Mononuclear cell (primary cell): Measurements from ENCODE around the gene ITGB1BP1. TPM values are rescaled to one million over a fixed set of nuclear protein-coding genes. Genes with fewer than 3 reads are reported as not detected.

Source experiments
- H3K27me3 ChIP-seq: 2 replicates; pipeline ENCODE4 v1.6.0; 2011; ENCODE audit warnings: low read length, control low read depth; ENCODE audit not compliant: insufficient read depth
- H3K4me1 ChIP-seq: 2 replicates; pipeline ENCODE4 v1.5.1; 2011; ENCODE audit warnings: mild to moderate bottlenecking, low read length, control low read depth; ENCODE audit not compliant: insufficient read depth
- H3K4me3 ChIP-seq: 2 replicates; pipeline ENCODE4 v1.5.1; 2011; ENCODE audit warnings: mild to moderate bottlenecking, low read length, moderate library complexity
- H3K9me3 ChIP-seq: 2 replicates; pipeline ENCODE4 v1.5.1; 2011; ENCODE audit warnings: low read depth, mild to moderate bottlenecking, control low read depth, low read length
- total RNA-seq: library from RNA; depleted of rRNA; stranded (reverse); fragments of >200 nt; gene quantifications from one replicate; pipeline ENCODE4 v1.2.3, GENCODE V29; 2012

ITGB1BP1 gene
- total RNA-seq, 1 donor = 12.1 TPM

GRCh38 chr2:9378433-9379390, 44.6 kb downstream of the ITGB1BP1 start:
- Histone ChIP-seq H3K27me3 (no peaks in the 10 kb centered on the region), H3K9me3 (no peaks in the 10 kb centered on the region), H3K4me1 (no peaks in the 10 kb centered on the region), H3K4me3 (no peak overlapping the region)

DNA sequence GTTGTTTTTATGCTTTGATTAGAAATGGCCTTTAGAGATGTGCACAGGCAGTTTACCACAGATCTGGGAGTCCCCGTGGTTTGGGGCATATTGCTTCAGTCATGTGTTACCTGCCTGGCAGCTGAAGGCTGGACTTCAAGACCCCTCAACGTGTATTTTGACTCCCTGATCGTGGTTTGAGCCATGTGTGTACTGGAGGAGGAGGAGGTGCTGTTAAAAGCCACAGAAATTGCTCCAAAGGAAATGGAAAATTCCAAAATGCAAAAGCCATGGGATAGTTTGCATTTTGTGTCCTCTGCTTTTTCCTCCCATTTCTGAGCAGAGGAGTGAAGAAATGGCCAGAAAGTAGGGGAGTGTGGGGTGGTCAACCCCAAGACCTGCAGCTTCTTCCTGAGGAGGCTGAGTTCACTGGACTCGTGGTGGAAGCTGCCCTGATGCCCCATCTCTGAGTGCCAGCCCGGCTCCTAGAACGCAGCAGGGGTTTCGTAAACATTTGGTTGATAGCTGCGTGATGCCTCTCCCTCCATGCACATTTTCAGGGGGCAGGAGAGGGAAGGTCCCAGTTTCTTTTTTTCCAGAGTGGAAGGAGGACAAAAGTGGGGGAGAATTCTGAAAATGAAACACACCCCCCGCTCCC, 45.7 kb downstream of the ITGB1BP1 start:
- Histone ChIP-seq H3K4me1 (no peaks in the 10 kb centered on the region), H3K27me3 (no peaks in the 10 kb centered on the region), H3K9me3 (no peaks in the 10 kb centered on the region), H3K4me3 (no peak overlapping the region)

DNA sequence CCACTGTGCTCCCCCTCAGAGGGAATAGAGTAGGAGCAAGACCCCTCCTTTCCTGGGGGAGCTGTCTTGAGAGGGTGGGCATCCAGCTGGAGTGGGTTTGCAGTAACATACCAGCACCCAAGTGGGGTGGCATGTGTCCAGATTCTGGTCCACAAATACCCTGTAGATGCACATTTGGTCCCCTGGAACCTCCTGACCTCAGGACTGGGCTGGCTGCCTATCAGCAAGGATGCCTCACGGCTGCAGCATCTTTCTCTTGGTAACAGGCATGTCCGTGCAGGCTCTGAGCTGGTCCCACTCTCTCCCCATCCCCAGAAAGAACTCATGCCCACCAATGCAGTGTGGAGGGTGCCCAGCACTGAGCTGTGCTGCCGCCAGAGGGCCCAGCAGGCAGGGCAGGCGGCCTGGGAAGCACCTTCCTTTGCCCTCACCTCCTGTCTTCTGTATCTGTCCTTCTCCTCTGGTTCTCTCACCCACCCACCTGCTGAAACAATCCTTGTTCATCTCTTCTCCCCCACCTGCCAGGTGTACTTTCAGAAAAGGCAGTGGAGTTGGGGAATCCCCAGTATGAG, 47.4 kb downstream of the ITGB1BP1 start:
- H3K4me1 ChIP-seq = no peaks in the 10 kb centered on the region
- H3K27me3 ChIP-seq = no peaks in the 10 kb centered on the region
- no peaks in the 10 kb centered on the region for H3K9me3 ChIP-seq
- no peak overlapping the region for H3K4me3 ChIP-seq

- Histone ChIP-seq H3K4me1 (no peaks in the 10 kb centered on the region), H3K27me3 (no peaks in the 10 kb centered on the region), H3K9me3 (no peaks in the 10 kb centered on the region), H3K4me3 (no peak overlapping the region)
Measured at GRCh38 chr2:9374071-9374730, 49.1 kb downstream of the ITGB1BP1 start.

DNA sequence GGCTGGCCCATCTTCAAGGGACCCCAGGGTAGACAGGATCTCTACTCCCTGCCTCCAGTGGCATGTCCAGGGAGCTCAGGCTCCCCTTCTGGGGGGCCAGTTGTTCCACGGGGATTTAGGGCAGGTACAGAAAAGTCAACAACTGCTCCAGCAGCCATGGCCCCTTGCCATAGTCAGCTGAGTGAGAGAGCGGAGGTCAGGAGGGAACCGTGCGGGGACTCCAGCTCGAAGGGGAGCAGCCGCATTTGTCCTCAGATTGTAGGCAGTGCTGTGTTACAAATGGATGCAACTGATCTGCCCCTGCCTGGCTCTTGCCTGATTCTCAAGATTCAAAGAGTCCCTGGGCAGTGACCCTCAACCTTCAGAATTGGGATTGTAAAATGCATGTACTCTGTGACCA, 49.9 kb downstream of the ITGB1BP1 start:
- Histone ChIP-seq H3K27me3 (no peaks in the 10 kb centered on the region), H3K4me1 (no peaks in the 10 kb centered on the region), H3K4me3 (no peak overlapping the region)

DNA sequence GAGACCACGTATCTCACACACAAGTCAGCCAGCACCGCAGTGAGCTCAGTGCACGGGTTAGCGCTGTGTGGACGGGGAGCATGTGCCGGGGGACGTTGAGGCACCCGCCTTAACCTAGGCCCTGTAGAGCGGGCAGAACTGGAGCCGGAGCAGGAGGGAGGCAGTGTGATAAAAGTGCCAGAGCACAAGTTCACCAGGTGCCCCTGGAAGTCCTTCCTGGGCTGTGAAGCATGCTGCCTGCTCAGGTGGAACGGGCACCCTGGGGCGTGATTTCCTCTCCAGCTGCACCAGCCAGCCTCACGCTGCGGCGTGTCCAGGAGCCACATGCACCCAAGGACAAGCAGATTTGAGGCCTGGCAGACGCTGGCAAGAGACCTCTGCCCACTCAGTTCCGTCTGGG, 50.3 kb downstream of the ITGB1BP1 start:
- Histone ChIP-seq H3K27me3 (no peaks in the 10 kb centered on the region), H3K4me1 (no peaks in the 10 kb centered on the region), H3K4me3 (no peak overlapping the region), H3K9me3 (no peaks in the 10 kb centered on the region)

More for the DNA sequence above, 49.9 kb downstream of the ITGB1BP1 start:
- no peaks in the 10 kb centered on the region for H3K9me3 ChIP-seq

- H3K9me3 ChIP-seq = no peaks in the 10 kb centered on the region
- no peaks in the 10 kb centered on the region for H3K4me1 ChIP-seq
- H3K4me3 ChIP-seq = no peak overlapping the region
- H3K27me3 ChIP-seq = no peaks in the 10 kb centered on the region
Measured at GRCh38 chr2:9370746-9371145, 52.6 kb downstream of the ITGB1BP1 start.

DNA sequence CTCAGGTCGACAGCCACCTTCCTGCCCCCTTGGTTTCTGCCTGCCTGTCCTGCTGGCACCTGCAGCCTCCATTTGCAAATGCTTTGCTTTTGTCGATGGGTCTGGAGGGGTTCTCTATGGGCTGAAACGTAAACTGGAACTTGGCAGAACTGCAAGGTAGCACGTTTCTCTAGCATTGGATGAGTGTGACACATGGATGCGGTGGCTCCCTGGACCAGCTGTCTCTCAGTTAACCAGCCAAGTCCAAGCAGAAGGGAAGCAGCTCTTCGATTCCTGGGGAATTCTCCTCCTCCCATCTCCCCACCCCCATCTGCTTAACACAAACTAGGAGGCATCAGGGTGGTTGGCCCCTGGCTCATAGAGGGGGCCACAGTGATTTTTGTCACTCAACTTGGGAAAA, 57.3 kb downstream of the ITGB1BP1 start:
- H3K4me3 ChIP-seq = no peak overlapping the region
- no peaks in the 10 kb centered on the region for H3K27me3 ChIP-seq
- H3K4me1 ChIP-seq = no peaks in the 10 kb centered on the region
- H3K9me3 ChIP-seq = no peaks in the 10 kb centered on the region

GRCh38 chr2:9365498-9366019, 57.8 kb downstream of the ITGB1BP1 start:
- no peaks in the 10 kb centered on the region for H3K9me3 ChIP-seq
- no peaks in the 10 kb centered on the region for H3K27me3 ChIP-seq
- H3K4me1 ChIP-seq = no peaks in the 10 kb centered on the region
- no peak overlapping the region for H3K4me3 ChIP-seq

DNA sequence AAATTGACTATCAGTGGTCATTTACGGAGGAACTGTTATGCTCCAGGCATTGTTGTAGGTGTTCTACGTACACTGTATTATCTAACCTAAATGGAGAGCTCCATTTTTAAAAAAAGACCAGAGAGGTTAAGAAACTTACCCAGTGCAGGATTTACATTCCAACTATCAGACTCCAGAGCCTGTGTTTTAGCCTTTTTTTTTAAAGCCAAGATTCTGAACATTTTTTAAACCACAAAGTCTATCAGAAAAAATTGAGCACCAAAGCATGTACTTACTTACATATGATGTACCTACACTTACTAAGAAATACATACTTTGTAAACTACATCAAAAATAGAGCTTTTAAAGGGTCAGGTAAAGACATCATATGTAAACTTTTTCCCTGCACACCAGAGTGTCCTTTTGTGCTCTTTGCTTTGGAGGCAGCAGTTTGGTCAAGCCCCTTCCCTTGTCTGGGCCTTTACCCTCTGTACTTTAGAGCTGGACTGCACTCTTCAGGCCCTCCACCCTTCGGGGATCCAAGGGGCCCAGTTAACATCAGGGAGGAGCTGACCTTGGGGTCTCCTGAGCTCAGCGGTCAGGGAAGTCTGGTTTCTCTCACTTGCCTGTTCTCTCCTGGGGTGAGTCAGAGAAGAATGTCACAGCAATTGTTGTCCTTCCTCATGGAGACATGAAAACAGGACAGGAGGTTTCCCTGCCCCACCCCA, 58.4 kb downstream of the ITGB1BP1 start:
- no peak overlapping the region for H3K4me3 ChIP-seq
- H3K4me1 ChIP-seq = no peaks in the 10 kb centered on the region
- no peaks in the 10 kb centered on the region for H3K9me3 ChIP-seq
- no peaks in the 10 kb centered on the region for H3K27me3 ChIP-seq

DNA sequence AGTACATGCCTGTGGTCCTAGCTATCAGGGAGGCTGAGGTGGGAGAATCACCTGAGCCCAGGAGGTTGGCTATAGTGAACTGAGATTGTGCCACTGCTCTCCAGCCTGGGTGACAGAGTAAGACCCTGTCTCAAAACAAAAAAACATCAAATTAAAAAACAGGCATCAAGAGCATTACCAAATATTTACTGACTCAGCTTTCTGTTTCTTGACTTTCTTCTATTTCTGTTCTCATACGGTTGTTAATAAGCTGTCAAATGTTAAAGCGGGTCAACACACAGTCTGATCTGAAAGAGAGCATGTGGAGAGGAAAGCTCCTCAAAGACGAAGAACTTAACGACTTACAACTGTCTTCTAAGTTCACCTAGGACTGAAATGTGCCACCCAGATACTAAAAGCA, 59.0 kb downstream of the ITGB1BP1 start:
- no peak overlapping the region for H3K4me3 ChIP-seq
- H3K27me3 ChIP-seq = no peaks in the 10 kb centered on the region
- no peaks in the 10 kb centered on the region for H3K4me1 ChIP-seq

DNA sequence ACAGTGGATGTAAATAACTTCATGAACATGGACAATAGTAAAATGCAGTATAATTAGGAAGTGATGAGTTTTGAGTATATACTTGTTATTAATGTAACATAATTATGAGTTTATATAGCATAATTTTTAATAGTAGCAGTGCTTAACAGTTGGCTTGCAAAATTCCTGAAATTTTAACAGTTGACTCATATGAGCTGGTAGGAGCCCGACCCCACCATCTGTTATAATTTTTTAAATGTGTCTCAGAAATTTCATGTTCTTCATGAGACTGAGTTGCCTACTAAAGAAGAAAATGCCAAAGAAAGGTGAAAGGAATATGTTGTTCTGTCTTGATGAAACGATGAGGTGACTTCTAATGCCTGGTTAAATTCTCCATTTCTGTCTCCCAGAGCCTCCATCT, 62.6 kb downstream of the ITGB1BP1 start:
- Histone ChIP-seq H3K4me1 (no peaks in the 10 kb centered on the region), H3K9me3 (no peaks in the 10 kb centered on the region), H3K27me3 (no peaks in the 10 kb centered on the region), H3K4me3 (no peak overlapping the region)

More for the DNA sequence above, 59.0 kb downstream of the ITGB1BP1 start:
- no peaks in the 10 kb centered on the region for H3K9me3 ChIP-seq

GRCh38 chr2:9360110-9360509, 63.2 kb downstream of the ITGB1BP1 start:
- Histone ChIP-seq H3K27me3 (no peaks in the 10 kb centered on the region), H3K4me3 (no peak overlapping the region), H3K9me3 (no peaks in the 10 kb centered on the region), H3K4me1 (no peaks in the 10 kb centered on the region)

GRCh38 chr2:9359463-9359862, 63.9 kb downstream of the ITGB1BP1 start:
- no peak overlapping the region for H3K4me3 ChIP-seq
- H3K9me3 ChIP-seq = no peaks in the 10 kb centered on the region
- H3K4me1 ChIP-seq = no peaks in the 10 kb centered on the region
- no peaks in the 10 kb centered on the region for H3K27me3 ChIP-seq
